MCF 10A (cell line): Measurements from ENCODE around the gene DBI. TPM values are rescaled to one million over a fixed set of nuclear protein-coding genes. Genes with fewer than 3 reads are reported as not detected.
"Not testable (repeated sequence)": the region's sequence is repeated elsewhere in the genome, so short reads cannot be mapped to it uniquely, and the experiment has no call there.

Source experiments
- BruUV-seq: library from RNA; stranded (reverse); fragments of 400-500 nt; replicated peaks from 2 replicates; lab custom pipeline; 2021; lab: Mats Ljungman, UMichigan
- CTCF ChIA-PET: fragments of 300-600 bp; sonication (Branson Sonifier 250); formaldehyde crosslinking; extraction: SDS; loops from one replicate; lab custom pipeline; 2021; ENCODE audit warnings: antibody characterized with exemption, inconsistent platforms; lab: Yijun Ruan, JAX
- POLR2A ChIA-PET: fragments of 300-600, 350-650 bp; sonication (Branson Sonifier 250); formaldehyde crosslinking; extraction: SDS; loops from one replicate; lab custom pipeline; 2020; ENCODE audit warnings: antibody characterized with exemption, inconsistent platforms; lab: Yijun Ruan, JAX
- DNase-seq: peaks from one replicate; pipeline ENCODE4 v3.0.0-alpha.2; 2018; ENCODE audit not compliant: unreplicated experiment
- H3K27ac Mint-ChIP-seq: one replicate; pipeline ENCODE4 v1.8.0; 2022; ENCODE audit warnings: mild to moderate bottlenecking, low read depth, mixed read lengths; ENCODE audit not compliant: unreplicated experiment
- H3K27me3 Mint-ChIP-seq: one replicate; pipeline ENCODE4 v1.8.0; 2022; ENCODE audit warnings: mixed read lengths; ENCODE audit not compliant: insufficient read depth, unreplicated experiment
- H3K36me3 Mint-ChIP-seq: one replicate; pipeline ENCODE4 v1.8.0; 2022; ENCODE audit warnings: mild to moderate bottlenecking, moderate library complexity, mixed read lengths; ENCODE audit not compliant: insufficient read depth, unreplicated experiment
- H3K4me1 Mint-ChIP-seq: one replicate; pipeline ENCODE4 v1.8.0; 2022; ENCODE audit warnings: mixed read lengths; ENCODE audit not compliant: insufficient read depth, unreplicated experiment
- H3K4me3 Mint-ChIP-seq: one replicate; pipeline ENCODE4 v1.8.0; 2022; ENCODE audit warnings: mild to moderate bottlenecking, moderate library complexity, mixed read lengths; ENCODE audit not compliant: unreplicated experiment
- H3K9me3 Mint-ChIP-seq: one replicate; pipeline ENCODE4 v1.8.0; 2022; ENCODE audit warnings: mixed read lengths; ENCODE audit not compliant: unreplicated experiment
- CTCF ChIP-seq: fragments of 200-600 bp; IDR thresholded peaks from one replicate; pipeline ENCODE4 v1.8.0; 2022; ENCODE audit warnings: antibody characterized with exemption, mild to moderate bottlenecking; ENCODE audit not compliant: unreplicated experiment
- intact Hi-C: fragments of 100-400 bp; cut with micrococcal nuclease; formaldehyde crosslinking; loops from 2 replicates; pipeline ENCODE4 v1.14.1; 2022
- total RNA-seq: library from RNA; stranded (reverse); gene quantifications from 2 replicates; pipeline ENCODE4 v1.2.3, GENCODE V29; 2022

Gene DBI
- total RNA-seq, 1 experiment from 2014 or later, result 104 TPM

DNA sequence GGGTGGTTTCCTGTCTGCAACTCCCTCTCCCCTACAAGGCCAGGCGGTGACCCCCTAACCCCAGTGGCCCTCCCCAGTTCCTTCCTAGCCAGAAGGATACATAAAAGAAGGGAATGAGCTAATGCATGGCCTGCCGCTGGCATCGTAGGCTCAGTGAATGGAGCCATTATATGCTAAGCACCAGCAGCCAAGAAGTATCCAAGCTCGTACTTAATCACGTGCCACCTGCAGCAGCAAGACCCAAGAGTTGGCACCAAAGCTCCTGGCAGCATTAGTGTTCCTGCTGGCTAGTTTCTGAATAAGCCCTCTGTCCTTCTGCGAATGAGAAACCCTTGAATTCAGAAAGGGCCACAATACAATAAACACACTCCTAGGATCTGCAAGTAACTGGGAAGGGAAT lies 4.3 kb downstream of the DBI start:
- CTCF ChIA-PET, result no interaction called here
- H3K4me3 Mint-ChIP-seq, result no peak overlapping the region
- no TSS peak for BruUV-seq
- TF ChIP-seq CTCF, result no peak
- intact Hi-C loops, result no loop called here
- H3K27ac Mint-ChIP-seq, result no peak overlapping the region
- peaks cover 6% of the 10 kb centered on the region for H3K4me1 Mint-ChIP-seq
- H3K36me3 Mint-ChIP-seq, result peaks cover 49% of the 10 kb centered on the region
- no peak for DNase-seq
- H3K27me3 Mint-ChIP-seq, result no peaks in the 10 kb centered on the region
- H3K9me3 Mint-ChIP-seq, result no peaks in the 10 kb centered on the region
- POLR2A ChIA-PET, result no interaction called here

GRCh38 chr2:119372778-119373568 lies 6.2 kb downstream of the DBI start:
- Mint-ChIP-seq H3K27me3 (no peaks in the 10 kb centered on the region), H3K9me3 (no peaks in the 10 kb centered on the region), H3K4me3 (no peak overlapping the region), H3K36me3 (peaks cover 49% of the 10 kb centered on the region), H3K4me1 (peaks cover 4% of the 10 kb centered on the region), H3K27ac (no peak overlapping the region)
- CTCF ChIA-PET, result interaction anchor here (1.1 kb wide), 2 partner anchors 12 to 16 kb away, joined by 3 to 4 read pairs; no protein-coding TSS in a partner anchor
- DNase-seq, result no peak
- intact Hi-C loops, result no loop called here
- no TSS peak for BruUV-seq
- TF ChIP-seq CTCF, result no peak
- POLR2A ChIA-PET, result interaction anchor here (0.5 to 0.8 kb wide), 2 partner anchors 11 to 26 kb away, joined by 3 read pairs; no protein-coding TSS in a partner anchor

DNA sequence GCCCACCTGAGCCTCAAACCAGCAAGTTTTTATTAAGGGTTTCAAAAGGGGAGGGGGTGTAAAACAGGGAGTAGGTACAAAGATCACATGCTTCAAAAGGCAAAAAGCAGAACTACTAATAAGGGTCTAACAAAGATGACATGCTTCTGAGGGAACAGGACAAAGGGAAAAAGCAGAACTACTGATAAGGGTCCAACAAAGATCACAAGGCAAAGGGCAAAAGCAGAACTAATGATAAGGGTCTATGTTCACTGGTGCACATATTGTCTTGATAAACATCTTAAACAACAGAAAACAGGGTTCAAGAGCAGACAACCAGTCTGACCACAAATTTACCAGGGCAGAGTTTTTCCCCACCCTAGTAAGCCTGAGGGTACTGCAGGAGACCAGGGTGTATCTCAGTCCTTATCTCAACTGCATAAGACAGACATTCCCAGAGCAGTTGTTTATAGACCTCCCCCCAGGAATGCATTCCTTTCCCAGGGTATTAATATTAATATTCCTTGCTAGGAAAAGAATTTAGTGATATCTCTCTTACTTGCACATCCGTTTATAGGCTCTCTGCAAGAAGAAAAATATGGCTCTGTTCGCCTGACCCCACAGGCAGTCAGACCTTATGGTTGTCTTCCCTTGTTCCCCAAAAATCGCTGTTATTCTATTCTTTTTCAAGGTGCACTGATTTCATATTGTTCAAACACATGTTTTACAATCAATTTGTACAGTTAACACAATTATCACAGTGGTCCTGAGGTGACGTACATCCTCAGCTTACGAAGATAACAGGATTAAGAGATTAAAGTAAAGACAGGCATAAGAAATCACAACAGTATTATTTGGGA lies 7.3 kb downstream of the DBI start:
- H3K27me3 Mint-ChIP-seq, intact Hi-C loops, H3K4me3 Mint-ChIP-seq, BruUV-seq, DNase-seq, H3K4me1 Mint-ChIP-seq, H3K9me3 Mint-ChIP-seq, POLR2A ChIA-PET, H3K27ac Mint-ChIP-seq, CTCF ChIA-PET: not testable (repeated sequence)
- peaks cover 42% of the 10 kb centered on the region for H3K36me3 Mint-ChIP-seq

GRCh38 chr2:119376406-119376805 lies 9.6 kb downstream of the DBI start:
- H3K4me3 Mint-ChIP-seq, intact Hi-C loops, H3K9me3 Mint-ChIP-seq, BruUV-seq, H3K27ac Mint-ChIP-seq, POLR2A ChIA-PET, H3K27me3 Mint-ChIP-seq, DNase-seq, CTCF ChIA-PET, H3K4me1 Mint-ChIP-seq: not testable (repeated sequence)
- peaks cover 19% of the 10 kb centered on the region for H3K36me3 Mint-ChIP-seq

GRCh38 chr2:119376810-119377209 lies 10.0 kb downstream of the DBI start:
- no peak for TF ChIP-seq CTCF
- no peaks in the 10 kb centered on the region for H3K4me1 Mint-ChIP-seq
- POLR2A ChIA-PET, result no interaction called here
- H3K27ac Mint-ChIP-seq, result no peak overlapping the region
- no peaks in the 10 kb centered on the region for H3K9me3 Mint-ChIP-seq
- intact Hi-C loops, result no loop called here
- H3K4me3 Mint-ChIP-seq, result no peak overlapping the region
- no TSS peak for BruUV-seq
- H3K27me3 Mint-ChIP-seq, result no peaks in the 10 kb centered on the region
- CTCF ChIA-PET, result no interaction called here
- peaks cover 15% of the 10 kb centered on the region for H3K36me3 Mint-ChIP-seq
- DNase-seq, result no peak
